ENCODE measurements around the gene IER3. TPM values are rescaled to one million over a fixed set of nuclear protein-coding genes. Genes with fewer than 3 reads are reported as not detected.

The IER3 gene
- total and polyA plus RNA-seq, 4 donors: 1.3 to 8.1 (median 6.7) TPM

DNA sequence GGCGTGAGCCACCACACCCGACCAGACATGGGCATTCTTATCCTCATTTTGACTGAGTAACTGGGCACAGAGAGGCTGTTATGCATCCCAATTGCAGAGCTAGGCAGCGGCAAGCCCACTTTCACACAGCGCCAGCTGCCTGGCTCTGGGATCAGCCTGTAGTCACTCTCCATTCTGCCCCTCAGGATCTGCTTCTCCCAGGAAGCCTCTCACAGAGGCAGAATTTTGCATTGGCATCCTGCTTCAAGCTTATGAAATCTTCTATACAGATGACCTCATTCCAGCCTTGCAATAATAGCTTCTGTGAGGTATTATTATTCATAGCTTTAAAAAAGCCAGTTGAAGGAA, 37.0 kb upstream of the IER3 start:
- Histone ChIP-seq H3K9ac (ENCODE audit: low read depth in 1 of 2, low read length in 2 of 2) (no peak overlapping the region), H3K4me1 (ENCODE audit: control insufficient read depth in 4 of 4, insufficient read depth in 4 of 4, low read length in 3 of 4) (peaks cover 6 to 16% (median 10%) of the 10 kb centered on the region in 4 donors), H3K9me3 (ENCODE audit: control insufficient read depth in 4 of 4, low read length in 3 of 4) (no peaks in the 10 kb centered on the region), H3K27me3 (ENCODE audit: control insufficient read depth in 4 of 4, insufficient read depth in 4 of 4, low read length in 3 of 4) (no peaks in the 10 kb centered on the region), H3K27ac (ENCODE audit: low read depth in 1 of 2, low read length in 2 of 2) (peak overlapping the region; percentile 78 to 88), H3K4me3 (ENCODE audit: low read depth in 1 of 3, low read length in 3 of 3) (no peak overlapping the region), H3K36me3 (ENCODE audit: control insufficient read depth in 4 of 4, insufficient read depth in 3 of 4, low read depth in 1 of 4, low read length in 3 of 4) (no peaks in the 10 kb centered on the region)
- TF ChIP-seq EGR1 (IDR thresholded peaks at IDR 0.05; ENCODE audit: low read depth in 2 of 2): no peak
- no peak for TF ChIP-seq RXRA (IDR thresholded peaks at IDR 0.05)
- no peak for TF ChIP-seq HNF4A (conservative IDR thresholded peaks at IDR 0.05)
- TF ChIP-seq HNF4G (IDR thresholded peaks at IDR 0.05): no peak
- TF ChIP-seq, protein P1, sequence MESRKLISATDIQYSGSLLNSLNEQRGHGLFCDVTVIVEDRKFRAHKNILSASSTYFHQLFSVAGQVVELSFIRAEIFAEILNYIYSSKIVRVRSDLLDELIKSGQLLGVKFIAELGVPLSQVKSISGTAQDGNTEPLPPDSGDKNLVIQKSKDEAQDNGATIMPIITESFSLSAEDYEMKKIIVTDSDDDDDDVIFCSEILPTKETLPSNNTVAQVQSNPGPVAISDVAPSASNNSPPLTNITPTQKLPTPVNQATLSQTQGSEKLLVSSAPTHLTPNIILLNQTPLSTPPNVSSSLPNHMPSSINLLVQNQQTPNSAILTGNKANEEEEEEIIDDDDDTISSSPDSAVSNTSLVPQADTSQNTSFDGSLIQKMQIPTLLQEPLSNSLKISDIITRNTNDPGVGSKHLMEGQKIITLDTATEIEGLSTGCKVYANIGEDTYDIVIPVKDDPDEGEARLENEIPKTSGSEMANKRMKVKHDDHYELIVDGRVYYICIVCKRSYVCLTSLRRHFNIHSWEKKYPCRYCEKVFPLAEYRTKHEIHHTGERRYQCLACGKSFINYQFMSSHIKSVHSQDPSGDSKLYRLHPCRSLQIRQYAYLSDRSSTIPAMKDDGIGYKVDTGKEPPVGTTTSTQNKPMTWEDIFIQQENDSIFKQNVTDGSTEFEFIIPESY (IDR thresholded peaks at IDR 0.05): no peak
- no peak for TF ChIP-seq NR2F2 (IDR thresholded peaks at IDR 0.05)
- TF ChIP-seq YY1 (IDR thresholded peaks at IDR 0.05): no peak
- TF ChIP-seq, protein P2, sequence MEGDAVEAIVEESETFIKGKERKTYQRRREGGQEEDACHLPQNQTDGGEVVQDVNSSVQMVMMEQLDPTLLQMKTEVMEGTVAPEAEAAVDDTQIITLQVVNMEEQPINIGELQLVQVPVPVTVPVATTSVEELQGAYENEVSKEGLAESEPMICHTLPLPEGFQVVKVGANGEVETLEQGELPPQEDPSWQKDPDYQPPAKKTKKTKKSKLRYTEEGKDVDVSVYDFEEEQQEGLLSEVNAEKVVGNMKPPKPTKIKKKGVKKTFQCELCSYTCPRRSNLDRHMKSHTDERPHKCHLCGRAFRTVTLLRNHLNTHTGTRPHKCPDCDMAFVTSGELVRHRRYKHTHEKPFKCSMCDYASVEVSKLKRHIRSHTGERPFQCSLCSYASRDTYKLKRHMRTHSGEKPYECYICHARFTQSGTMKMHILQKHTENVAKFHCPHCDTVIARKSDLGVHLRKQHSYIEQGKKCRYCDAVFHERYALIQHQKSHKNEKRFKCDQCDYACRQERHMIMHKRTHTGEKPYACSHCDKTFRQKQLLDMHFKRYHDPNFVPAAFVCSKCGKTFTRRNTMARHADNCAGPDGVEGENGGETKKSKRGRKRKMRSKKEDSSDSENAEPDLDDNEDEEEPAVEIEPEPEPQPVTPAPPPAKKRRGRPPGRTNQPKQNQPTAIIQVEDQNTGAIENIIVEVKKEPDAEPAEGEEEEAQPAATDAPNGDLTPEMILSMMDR (IDR thresholded peaks at IDR 0.05; ENCODE audit: low read depth, low read length, missing input control): no peak
- TF ChIP-seq GABPA (IDR thresholded peaks at IDR 0.05 in 1 of 2, conservative IDR thresholded peaks at IDR 0.05 in 1 of 2): no peak
- TF ChIP-seq, protein P3, sequence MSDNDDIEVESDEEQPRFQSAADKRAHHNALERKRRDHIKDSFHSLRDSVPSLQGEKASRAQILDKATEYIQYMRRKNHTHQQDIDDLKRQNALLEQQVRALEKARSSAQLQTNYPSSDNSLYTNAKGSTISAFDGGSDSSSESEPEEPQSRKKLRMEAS (IDR thresholded peaks at IDR 0.05): no peak
- TF ChIP-seq, protein P4, sequence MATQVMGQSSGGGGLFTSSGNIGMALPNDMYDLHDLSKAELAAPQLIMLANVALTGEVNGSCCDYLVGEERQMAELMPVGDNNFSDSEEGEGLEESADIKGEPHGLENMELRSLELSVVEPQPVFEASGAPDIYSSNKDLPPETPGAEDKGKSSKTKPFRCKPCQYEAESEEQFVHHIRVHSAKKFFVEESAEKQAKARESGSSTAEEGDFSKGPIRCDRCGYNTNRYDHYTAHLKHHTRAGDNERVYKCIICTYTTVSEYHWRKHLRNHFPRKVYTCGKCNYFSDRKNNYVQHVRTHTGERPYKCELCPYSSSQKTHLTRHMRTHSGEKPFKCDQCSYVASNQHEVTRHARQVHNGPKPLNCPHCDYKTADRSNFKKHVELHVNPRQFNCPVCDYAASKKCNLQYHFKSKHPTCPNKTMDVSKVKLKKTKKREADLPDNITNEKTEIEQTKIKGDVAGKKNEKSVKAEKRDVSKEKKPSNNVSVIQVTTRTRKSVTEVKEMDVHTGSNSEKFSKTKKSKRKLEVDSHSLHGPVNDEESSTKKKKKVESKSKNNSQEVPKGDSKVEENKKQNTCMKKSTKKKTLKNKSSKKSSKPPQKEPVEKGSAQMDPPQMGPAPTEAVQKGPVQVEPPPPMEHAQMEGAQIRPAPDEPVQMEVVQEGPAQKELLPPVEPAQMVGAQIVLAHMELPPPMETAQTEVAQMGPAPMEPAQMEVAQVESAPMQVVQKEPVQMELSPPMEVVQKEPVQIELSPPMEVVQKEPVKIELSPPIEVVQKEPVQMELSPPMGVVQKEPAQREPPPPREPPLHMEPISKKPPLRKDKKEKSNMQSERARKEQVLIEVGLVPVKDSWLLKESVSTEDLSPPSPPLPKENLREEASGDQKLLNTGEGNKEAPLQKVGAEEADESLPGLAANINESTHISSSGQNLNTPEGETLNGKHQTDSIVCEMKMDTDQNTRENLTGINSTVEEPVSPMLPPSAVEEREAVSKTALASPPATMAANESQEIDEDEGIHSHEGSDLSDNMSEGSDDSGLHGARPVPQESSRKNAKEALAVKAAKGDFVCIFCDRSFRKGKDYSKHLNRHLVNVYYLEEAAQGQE (IDR thresholded peaks at IDR 0.05): no peak
- TF ChIP-seq FOXA1 (IDR thresholded peaks at IDR 0.05): no peak
- TF ChIP-seq RAD21 (IDR thresholded peaks at IDR 0.05): no peak
- TF ChIP-seq TAF1 (conservative IDR thresholded peaks at IDR 0.05): no peak
- no peak for TF ChIP-seq FOXA2 (IDR thresholded peaks at IDR 0.05)
- no peak for TF ChIP-seq JUND (IDR thresholded peaks at IDR 0.05)
- TF ChIP-seq, protein P5, sequence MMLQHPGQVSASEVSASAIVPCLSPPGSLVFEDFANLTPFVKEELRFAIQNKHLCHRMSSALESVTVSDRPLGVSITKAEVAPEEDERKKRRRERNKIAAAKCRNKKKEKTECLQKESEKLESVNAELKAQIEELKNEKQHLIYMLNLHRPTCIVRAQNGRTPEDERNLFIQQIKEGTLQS (IDR thresholded peaks at IDR 0.05): no peak
- TF ChIP-seq SP1 (IDR thresholded peaks at IDR 0.05): no peak
- WGBS: 79% methylated on average over 4 of the region's 4 CpGs
- no peak for DNase-seq (ENCODE audit: low spot score)

DNA sequence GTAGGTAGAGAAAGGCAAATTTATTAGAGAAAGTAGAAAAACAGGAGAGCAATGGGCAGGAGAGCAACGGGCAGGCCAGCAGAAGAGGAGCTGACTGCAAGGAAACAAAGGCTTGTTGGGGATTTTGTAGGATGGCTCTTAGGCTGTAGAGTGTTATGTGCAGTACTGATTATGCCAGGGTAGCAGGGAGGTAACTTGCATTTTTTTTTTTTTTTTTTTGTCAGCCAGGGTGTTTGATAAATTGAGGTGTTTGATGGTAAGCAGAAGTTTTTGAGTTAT, 36.2 kb upstream of the IER3 start:
- Histone ChIP-seq H3K9me3 (ENCODE audit: control insufficient read depth in 4 of 4, low read length in 3 of 4) (no peaks in the 10 kb centered on the region), H3K9ac (ENCODE audit: low read depth in 1 of 2, low read length in 2 of 2) (no peak overlapping the region), H3K36me3 (ENCODE audit: control insufficient read depth in 4 of 4, insufficient read depth in 3 of 4, low read depth in 1 of 4, low read length in 3 of 4) (no peaks in the 10 kb centered on the region), H3K27ac (ENCODE audit: low read depth in 1 of 2, low read length in 2 of 2) (peak overlapping the region; percentile 56 to 88), H3K4me3 (ENCODE audit: low read depth in 1 of 3, low read length in 3 of 3) (no peak overlapping the region), H3K4me1 (ENCODE audit: control insufficient read depth in 4 of 4, insufficient read depth in 4 of 4, low read length in 3 of 4) (peaks cover 6 to 16% (median 10%) of the 10 kb centered on the region in 4 donors), H3K27me3 (ENCODE audit: control insufficient read depth in 4 of 4, insufficient read depth in 4 of 4, low read length in 3 of 4) (no peaks in the 10 kb centered on the region)
- 96% methylated on average over 1 of the region's 1 CpG for WGBS
- DNase-seq (ENCODE audit: low spot score): no peak
- no peak for TF ChIP-seq JUND (IDR thresholded peaks at IDR 0.05)
- TF ChIP-seq FOXA1 (IDR thresholded peaks at IDR 0.05): no peak
- no peak for TF ChIP-seq HNF4A (conservative IDR thresholded peaks at IDR 0.05)
- TF ChIP-seq, protein P4 (IDR thresholded peaks at IDR 0.05): no peak
- TF ChIP-seq, protein P3 (IDR thresholded peaks at IDR 0.05): no peak
- TF ChIP-seq EGR1 (IDR thresholded peaks at IDR 0.05; ENCODE audit: low read depth in 2 of 2): no peak
- no peak for TF ChIP-seq HNF4G (IDR thresholded peaks at IDR 0.05)
- no peak for TF ChIP-seq SP1 (IDR thresholded peaks at IDR 0.05)
- TF ChIP-seq, protein P5 (IDR thresholded peaks at IDR 0.05): no peak
- no peak for TF ChIP-seq TAF1 (conservative IDR thresholded peaks at IDR 0.05)
- TF ChIP-seq NR2F2 (IDR thresholded peaks at IDR 0.05): no peak
- TF ChIP-seq RXRA (IDR thresholded peaks at IDR 0.05): no peak
- no peak for TF ChIP-seq FOXA2 (IDR thresholded peaks at IDR 0.05)
- no peak for TF ChIP-seq GABPA (IDR thresholded peaks at IDR 0.05 in 1 of 2, conservative IDR thresholded peaks at IDR 0.05 in 1 of 2)

Measured in liver (tissue), 9 donors.